HG03280 (cell line): ENCODE results near the gene DRD3.

Experiments
- ATAC-seq: cut with Tn5 transposase; IDR thresholded peaks from one replicate; pipeline ENCODE4 v1.9.1; 2021; ENCODE audit warnings: mild to moderate bottlenecking, moderate library complexity; ENCODE audit not compliant: unreplicated experiment

The DRD3 gene

DNA sequence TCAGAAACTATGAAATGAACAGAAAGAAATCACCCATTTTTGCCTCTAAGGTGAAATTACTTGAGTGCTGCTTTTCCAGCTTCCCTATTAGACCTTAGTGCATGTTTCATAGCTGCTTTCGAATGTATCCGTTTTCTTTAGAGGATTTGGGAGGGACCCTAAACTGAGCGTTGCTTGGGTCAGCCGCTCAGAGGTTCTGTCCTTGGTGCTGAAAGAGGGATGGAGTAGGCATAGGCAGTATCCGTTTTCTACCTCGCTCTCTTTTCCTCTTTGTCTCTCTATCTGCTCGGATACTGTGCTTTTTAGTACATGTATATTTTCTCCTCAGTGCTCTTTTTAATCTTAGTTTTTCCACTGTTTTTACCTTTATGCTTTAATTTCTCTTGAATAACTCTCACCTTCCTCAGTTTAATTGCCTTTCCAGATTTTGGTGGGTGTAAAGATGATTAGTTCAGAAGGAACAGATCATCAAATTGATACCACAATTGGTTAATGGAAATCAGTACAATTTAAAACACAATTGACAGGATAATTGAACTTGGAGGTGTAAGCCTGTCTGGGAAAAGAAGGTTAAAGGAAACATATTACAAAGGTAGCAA, at the start of gene DRD3:
DRD3 (minus strand) TSS at position 283 of the 599 bp plus-strand sequence. CDS start 7,060 bp downstream, outside the sequence.
- ATAC-seq, result no peak

DNA sequence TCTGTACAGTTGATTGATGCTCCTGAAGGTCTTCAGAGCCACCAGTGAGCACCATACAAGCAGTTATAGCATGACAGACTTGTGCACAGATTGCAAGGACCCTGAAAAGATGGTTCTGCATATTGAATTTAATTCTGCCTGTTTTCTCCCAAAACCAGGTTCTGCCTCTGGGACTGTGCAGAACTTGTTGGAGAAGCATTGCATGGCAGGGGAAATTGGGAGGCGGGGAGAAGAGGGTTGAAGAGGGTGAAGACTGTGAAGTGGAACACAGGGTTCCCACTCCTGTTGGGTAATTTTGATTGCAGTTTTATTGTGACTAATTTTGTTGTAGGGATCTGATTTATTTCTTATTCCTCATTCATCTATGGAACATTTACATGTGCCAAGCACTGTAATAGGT, 48.2 kb upstream of the DRD3 start:
- ATAC-seq, result no peak

DNA sequence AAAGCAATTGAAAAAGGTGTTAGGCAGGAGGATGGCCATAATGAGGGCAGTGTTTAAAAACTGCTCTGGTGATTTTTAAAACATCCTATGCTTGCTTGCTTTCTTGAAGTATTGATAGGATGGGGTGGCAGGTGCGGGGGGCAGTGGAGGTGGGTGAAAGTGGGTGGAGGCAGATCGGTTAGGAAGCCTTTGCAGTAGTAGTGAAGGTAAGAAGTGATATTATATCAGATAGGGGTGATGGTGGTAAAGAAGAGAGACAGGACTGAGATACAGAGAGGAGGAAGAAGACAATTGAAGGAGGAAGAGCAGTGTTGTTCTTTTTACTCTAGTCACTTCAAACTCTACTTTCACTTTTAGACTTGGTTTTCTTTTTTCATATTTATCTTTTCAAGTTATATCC, 47.5 kb upstream of the DRD3 start:
- ATAC-seq, result no peak

DNA sequence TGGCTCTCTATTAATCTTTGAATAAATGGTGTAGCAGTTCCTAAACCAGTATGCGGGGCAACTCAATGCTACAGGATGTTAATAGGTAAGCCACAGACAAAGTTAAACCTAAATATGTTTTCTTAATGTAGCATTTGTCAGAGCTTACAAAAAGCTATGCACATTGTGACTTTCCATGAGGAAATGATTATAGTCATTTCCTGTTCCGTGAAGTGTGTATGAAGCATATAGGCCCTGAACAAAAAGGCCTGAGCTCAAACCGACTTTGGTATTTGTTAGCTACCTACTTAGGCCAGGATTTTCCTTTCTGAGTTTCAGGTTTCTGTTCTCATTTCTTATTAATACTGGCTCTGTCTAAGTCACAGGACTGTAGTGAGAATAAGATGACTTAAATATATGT, 44.3 kb upstream of the DRD3 start:
- ATAC-seq, result peak; percentile 78

DNA sequence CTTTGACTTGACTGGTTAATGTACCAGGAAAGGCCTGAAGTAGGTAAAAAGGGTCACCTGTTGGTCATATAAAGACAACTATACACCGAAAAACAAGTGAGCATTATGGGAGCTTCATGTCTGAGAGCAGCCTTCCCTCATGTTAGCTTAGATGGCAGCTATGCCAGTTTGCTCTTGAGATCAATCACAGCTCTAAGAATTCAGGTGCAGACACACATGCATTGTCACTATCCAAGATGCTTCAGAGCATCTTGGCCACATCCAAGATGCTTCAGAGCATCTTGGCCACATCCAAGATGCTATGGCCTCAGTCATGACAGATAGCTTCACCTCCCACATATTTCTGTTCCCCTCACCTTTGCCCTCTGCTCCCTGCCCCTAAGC, 43.0 kb upstream of the DRD3 start:
- no peak for ATAC-seq

DNA sequence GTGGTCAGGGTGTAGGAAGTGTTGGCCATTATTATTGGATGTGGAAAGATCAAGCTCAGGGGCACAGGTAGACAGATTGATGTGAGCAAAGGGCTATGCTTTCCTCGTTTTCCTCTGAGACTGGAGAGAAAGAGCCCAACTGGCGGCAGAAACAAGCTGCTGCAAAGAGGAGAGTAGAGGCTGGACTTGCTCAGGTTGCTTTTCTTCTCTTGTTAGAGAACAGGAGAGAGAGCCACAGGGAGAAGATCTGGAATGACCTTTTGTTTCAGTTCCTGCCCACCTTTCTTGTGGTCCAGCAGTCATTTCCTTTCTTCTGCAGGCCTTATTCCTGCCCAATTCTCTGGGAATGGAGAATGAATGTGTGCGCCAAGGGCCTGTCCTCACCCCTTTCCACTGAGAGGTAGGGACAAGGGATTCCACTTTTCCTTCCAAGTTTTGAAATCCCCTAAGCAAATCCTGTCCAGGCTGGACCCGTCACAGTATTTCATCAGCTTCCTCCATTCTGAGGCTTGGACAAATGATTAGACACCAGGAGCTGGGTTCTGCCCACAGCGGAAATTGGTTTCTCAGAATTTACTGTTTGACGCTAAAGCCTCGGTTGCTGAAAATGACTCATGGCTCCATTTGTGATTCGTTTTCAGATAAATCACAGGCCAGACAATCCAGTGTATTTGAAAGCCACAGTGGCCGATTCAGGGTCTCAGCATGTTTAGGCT, 42.5 kb upstream of the DRD3 start:
- ATAC-seq, result no peak

DNA sequence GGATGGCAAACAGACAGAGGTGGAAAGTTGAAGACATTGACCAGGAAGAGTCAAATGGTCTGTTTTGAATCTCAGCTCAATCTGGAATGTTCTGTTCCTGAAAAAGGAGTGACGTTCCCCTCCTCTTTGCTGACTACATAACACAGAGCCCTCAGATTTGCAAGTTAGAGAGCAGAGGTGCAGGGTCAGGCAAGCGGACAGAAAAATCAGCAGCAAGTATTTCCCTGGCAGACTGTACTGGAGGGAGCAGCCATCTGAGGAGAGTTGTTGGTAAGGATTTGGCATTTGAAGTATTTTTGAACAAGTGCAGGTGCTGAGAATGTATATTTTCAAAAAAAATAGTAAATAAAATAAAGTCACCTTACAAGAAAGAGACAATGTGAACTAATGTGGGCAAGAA, 40.9 kb upstream of the DRD3 start:
- ATAC-seq, result no peak

DNA sequence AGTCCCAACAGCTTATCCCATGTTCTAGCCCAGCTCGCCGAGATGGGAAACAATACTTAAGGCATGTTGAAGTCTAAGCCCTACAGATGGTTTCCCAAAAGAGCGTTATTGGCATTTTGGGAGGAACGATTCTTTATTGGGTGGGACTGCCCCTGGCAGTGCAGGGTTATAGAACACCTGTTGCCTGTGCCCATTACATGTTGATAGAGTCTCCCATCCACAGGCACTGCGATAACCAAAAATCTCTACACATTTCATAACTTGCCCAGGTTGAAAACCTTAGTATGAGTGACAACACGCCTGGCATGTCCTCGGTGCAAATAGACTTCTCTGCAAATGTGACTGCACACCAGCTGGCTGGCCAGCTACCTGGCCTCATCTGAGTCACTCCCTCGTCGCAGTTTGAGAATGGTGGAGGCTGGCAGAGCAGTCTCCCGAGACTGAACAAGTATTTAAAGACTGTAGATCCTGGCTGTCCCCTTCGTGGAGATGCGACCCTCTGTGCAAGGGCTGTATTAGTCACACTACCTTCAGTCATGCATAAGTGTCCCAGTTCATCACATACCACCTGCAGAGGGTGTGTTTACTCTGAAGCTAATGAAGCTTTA, 39.8 kb upstream of the DRD3 start:
- no peak for ATAC-seq

DNA sequence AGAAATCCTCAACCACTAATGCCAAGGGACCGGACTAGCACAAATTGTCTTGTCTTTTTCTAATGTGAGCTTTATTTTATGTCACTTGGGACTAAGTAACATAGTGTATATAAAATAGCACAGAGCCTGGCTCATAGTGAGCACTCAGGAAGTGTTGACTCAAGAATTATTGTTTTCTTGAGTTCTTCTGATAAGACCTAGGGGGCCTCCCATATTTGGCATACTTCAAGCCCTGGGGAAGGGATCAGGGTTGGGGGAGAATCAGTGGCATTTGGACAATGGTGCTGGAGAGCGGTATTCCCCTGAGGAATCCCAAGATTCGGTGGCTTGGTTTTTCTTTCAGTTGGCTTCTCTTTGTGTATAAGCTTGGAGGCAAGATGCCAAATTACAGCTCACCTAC, 39.2 kb upstream of the DRD3 start:
- no peak for ATAC-seq

DNA sequence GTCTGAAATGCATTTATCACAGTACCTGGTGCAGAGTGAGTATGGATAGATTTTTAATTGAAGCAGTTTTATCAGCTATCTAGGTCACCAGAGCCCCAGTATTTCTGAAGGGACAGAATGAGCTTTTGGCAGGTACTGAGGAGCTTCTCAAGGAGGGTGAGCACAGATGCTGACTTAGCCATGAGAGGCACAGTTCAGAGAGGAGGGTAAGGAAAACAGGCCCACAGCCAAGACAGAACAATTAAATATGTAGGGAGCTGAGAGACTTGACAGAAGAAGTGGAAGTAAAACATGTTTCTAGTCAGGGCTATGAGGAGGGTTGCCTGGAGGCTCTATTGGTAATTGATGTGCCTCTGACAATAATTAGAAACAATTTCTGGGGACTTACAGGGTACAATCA, 38.4 kb upstream of the DRD3 start:
- no peak for ATAC-seq

DNA sequence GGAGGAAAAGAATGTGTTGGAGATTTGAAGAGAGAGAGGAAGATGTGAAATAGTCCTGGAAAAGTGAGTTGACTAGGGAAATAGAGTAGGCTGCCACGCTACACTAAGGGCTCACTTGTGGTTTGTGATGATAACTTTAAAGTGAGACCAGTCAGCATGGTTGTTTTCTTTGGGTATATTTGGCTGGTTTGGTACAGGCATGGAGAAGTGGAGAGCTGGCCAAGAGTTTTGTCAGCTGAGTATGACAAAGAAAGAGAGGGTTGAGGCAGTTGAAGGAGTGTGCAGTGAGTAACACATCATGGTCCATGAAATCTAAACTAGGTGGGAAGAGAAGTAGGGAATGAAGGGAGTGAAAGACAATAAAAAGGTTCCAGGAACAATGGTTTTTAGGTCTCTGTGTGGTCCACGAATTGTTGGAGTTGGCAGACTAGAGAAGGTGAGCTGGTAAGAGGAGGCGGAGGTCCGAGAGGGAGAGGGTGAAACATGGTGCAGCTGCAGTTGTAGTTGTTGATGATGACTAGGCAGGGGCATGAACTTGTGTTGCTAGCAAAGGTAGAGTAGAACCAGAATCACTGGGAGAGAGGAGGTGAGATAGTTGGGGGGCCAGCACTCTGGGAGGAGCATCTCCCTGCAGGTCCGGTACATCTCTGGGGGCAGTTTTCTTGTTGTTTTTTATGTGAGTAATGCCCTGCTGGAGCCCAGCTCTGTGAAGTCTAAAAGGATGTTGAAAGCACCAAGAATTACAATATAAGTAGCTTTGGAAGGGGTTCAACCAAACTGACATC, 37.5 kb upstream of the DRD3 start:
- no peak for ATAC-seq

DNA sequence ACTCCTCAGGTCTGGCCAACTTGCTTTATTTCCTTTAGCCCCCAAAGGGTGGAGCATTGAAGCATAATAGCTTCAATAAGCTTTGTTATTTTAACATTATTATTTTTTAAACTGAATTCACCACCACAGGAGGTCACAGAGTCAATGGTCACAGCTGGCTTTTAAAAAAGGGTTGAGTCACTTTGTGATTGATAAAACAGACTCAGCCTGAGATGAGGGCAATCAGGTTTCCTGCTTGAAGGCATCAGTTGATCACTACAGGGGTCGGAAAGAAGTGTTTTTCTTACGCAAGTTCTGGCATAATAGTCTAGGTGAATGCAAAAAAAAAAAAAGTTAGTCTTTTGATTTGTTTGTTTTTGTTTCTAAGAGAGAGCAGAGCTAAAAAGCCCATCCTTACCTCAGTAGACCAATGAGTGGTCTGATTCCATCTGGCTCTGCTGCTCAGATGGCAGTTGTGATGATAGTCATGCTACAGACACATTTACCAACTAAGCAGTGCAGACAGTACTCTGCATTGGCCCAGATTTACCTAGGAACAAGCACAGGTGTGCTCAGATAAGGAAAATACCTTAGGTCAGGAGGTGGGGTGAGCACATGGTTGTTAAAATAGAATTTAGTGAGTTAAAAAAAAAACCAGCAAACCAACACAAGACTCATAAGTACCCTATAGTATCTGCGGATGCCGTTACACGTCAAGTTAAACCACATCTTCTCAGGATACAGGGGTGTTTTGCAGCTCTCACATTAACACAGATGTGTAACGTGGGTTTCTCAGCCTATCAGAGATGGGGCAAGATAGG, 35.9 kb upstream of the DRD3 start:
- no peak for ATAC-seq

DNA sequence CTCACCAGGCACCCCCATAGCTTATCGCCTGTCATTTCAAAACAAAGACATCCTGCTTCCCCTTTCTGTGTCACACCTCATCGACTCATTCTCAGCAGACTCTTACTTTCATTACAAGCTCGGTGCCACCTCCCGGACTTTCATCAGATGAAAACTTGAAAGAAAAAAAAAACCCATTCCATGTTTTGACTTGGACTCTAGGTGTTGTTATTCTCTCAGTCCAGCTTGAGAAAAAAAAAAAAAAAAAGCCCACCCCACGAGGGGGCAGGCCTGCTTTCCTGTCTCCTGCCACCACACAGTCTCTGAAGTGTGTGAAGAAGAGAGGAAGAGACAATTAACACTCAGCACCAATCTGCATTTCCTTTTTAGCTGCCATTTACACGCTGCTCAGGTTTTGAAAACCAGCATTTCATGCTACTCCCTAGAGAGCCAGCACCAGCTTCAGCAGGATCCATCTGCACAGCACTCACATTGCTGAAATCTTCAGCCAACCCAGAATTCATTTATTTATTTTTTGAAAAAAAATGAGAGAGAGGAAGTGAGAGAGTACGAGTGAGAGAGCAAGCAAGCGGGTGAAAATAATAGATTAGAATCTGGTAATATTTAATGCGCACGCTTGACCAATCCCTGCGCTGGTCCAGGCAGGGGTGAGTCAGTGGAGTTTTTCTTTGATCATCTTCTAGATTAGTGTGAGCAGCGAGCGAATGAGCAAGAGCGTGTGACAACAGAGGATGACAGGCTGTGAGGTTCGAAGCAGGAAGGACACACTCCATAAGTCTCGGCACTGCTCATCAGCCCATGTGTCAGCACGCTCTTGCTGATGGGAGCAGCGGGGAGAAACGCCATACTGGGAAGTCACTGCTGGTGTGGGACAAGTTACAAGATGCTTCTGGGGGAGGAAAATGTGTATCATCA, 35.0 kb upstream of the DRD3 start:
- peak; percentile 81 for ATAC-seq

DNA sequence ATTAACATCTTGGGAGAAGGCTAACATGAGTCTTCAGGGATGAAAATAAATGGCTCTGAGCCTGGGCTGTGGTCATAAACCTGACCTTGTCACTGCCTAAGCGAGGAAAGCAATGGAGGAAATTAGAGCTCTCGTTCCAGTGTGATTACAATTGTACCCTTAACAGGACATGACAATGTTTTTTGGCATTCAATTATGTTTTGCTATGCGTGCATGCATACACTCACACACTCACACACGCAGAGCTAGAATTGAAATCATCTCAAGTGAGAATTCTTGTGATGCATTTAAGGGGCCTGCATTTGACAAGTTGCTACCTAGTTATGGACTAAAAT, 34.4 kb upstream of the DRD3 start:
- peak; percentile 13 for ATAC-seq

DNA sequence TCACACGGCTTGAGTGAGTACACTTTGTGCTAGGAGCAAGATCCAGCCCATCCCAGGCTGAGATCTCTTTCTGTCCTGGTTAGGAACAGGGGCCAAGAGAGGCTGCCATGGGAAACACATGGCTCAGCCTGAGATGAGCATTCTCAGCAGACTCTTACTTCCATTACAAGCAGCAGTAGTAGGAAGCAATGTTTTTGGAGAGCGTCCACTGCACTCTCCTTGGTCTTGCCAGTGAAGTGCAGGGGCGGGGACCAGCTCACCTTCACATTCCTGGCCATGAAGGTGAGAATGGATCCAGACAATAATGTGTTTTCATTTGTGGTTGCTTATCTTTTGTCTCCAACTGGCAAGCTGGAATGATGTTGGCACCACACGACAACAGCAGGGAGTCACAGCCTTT, 33.8 kb upstream of the DRD3 start:
- no peak for ATAC-seq

DNA sequence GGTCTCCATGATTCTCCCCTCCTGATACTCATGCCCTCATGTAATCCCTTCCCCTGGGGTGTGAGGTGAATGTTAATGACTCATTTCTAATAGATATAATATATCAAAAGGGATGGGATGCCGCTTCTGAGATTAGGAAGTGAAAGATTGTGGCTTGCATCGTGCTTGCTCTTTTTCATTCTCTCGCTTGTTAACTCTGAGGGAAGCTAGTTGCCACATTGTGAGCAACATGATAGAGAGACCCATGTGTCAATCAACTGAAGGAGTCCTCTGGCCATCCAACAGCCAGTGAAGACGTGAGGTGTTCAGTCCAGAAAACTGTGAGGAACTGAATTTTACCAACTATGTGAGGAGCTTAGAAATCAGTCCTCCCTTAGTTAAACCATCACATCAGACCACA, 28.9 kb upstream of the DRD3 start:
- peak; percentile 70 for ATAC-seq

DNA sequence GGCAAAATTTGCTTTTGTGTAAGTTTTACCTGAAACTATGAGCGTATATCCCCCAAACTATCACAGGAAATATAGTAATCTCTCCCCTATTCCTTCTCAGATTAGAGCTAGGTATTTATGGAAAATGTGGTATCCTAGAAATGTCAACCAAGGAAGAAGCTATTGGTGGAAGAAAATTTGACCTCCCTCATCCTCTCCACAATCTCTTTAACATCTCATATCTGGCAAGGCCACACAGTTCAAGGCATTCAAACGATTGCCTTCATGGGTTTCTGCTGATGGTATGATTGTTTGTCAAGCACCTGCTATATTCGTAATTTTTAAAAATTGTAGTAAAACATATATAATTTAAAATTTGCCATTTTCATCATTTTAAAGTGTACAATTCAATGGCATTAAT, 27.5 kb upstream of the DRD3 start:
- no peak for ATAC-seq

DNA sequence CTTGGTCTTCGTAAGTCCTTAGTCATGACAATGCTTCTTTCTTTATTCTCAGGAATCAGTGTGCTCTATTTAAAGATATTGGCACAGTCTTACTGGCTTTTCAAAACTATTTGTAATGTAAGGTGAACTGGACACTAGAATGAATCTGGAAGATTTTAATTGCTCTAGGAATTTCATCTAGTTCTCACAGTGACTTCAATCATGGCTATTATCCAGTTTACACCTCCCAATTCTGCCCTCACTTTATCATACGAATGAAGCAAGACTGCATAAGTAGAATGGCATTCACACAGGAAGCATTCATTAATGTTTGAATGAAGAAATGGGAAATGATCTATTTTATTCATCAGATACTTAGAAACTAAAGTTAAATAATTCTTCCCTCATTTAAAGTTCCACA, 26.7 kb upstream of the DRD3 start:
- ATAC-seq, result no peak

DNA sequence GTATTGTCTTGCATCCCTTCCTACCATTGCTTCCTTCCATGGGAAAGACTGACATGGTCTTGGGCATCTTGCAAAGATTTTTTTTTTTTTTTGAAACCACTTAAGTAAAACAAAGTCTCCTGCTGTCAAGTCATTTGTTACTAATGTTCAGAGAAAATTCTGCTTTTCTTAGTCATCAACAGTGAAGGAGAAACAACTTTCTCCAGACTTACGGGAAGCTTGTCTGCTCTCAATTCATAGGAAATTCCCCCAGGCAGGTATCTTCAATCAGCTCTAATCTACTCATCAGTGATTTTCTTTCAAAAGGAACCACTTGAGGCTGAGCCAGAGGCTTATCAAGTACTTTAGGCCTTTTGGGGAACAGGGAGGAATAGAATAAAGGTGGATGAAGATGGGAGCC, 15.9 kb upstream of the DRD3 start:
- no peak for ATAC-seq

DNA sequence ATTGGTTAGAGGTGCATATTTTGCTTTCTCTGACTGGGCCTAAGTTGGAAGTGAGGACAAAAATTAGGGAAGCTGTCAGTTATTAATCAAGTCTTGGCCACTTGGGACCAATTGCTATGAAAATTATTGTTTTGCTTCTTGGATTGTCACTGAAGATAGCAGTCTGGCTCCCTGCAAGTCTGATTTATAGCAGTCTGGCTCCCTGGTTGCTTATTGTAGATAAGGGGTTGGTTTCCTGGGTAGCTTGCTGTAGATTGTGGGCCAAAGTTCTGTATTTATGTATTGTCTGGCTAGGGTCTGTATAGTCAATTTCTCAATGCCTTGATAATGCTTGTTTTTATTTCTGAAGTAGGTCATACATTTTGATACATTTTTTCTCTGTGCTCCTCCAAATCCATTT, 13.3 kb upstream of the DRD3 start:
- no peak for ATAC-seq
